Measurements from ENCODE around the gene SNRPD3. TPM values are rescaled to one million over a fixed set of nuclear protein-coding genes. Genes with fewer than 3 reads are reported as not detected.

The SNRPD3 gene
- total RNA-seq, 1 experiment from 2014 or later = 220 TPM

DNA sequence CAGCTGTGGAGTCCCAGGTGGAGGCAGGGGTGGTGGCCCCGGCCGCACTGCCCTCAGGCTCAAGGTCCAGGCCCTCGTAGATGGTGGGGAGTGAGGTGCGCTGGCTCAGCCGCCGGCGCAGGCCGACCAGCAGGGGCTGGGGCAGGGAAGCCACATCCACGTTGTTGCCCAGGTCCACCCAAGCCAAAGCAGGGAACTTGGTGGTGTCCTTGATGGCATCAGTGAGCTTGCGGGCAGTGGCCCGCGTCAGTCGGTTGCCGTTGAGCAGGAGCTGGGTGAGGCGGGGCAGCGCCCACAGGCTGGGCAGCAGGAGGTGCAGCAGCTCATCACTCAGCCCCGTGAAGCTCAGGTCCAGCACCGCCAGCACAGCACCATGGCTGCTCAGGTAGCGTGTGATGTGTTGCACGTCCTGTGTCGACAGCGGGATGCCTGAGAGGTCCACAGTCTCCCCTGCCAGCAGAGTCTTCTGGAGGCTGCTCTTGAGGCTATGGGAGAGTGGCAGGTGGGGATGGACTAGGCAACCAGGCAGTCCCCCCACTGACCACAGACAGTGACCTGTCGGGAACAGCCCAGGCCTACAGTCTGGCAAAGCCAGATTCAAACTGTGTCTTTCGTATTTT is 30.2 kb downstream of the SNRPD3 start:
- intact Hi-C loops (cut with micrococcal nuclease; ENCODE audit: unreplicated experiment) = no loop called here
- ChIA-PET CTCF (no interaction called here), POLR2A (ENCODE audit: low non-redundant PET) (no interaction called here)
- DNase-seq (ENCODE audit: low spot score) = no peak
- no TSS peak for BruUV-seq (replicated peaks)
- Histone ChIP-seq H3K4me1 (ENCODE audit: insufficient read depth, low read length, poor library complexity, severe bottlenecking) (peaks cover 16% of the 10 kb centered on the region), H3K27me3 (replicated peaks; ENCODE audit: insufficient read depth, low read depth, low read length, poor library complexity) (no peaks in the 10 kb centered on the region), H3K36me3 (ENCODE audit: insufficient read depth, low read length, poor library complexity, severe bottlenecking) (no peaks in the 10 kb centered on the region), H3K9me3 (ENCODE audit: low read depth, low read length, poor library complexity, severe bottlenecking) (no peaks in the 10 kb centered on the region), H3K27ac (ENCODE audit: low read depth, low read length, poor library complexity, severe bottlenecking) (no peak overlapping the region), H3K4me3 (ENCODE audit: low read depth, low read length, poor library complexity, severe bottlenecking) (no peak overlapping the region)
- TF ChIP-seq EZH2 (IDR thresholded peaks at IDR 0.05; ENCODE audit: borderline replicate concordance, low read depth, low read length, poor library complexity, severe bottlenecking) = no peak
- TF ChIP-seq, protein P1, sequence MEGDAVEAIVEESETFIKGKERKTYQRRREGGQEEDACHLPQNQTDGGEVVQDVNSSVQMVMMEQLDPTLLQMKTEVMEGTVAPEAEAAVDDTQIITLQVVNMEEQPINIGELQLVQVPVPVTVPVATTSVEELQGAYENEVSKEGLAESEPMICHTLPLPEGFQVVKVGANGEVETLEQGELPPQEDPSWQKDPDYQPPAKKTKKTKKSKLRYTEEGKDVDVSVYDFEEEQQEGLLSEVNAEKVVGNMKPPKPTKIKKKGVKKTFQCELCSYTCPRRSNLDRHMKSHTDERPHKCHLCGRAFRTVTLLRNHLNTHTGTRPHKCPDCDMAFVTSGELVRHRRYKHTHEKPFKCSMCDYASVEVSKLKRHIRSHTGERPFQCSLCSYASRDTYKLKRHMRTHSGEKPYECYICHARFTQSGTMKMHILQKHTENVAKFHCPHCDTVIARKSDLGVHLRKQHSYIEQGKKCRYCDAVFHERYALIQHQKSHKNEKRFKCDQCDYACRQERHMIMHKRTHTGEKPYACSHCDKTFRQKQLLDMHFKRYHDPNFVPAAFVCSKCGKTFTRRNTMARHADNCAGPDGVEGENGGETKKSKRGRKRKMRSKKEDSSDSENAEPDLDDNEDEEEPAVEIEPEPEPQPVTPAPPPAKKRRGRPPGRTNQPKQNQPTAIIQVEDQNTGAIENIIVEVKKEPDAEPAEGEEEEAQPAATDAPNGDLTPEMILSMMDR (conservative IDR thresholded peaks at IDR 0.05; ENCODE audit: low read depth, low read length) = no peak

DNA sequence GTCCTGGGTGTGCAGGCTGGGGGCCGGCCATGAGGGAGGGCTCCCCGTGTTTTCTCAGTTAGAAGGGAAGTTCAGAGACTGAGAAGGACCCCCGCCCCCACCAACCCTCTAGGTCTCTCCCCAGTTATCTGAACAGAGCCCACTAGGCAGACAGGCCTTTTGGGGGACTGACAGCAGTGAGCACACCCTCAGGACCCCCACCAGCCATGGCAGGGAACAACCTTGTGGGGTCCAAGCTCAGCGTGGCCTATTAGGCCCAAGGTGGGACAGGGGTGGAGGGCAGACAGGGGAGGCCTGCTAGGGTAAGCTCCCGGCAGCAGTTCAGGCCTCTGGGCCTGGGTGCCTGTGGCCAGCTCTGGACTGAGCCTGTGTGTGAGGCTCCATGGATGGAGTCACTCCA is 31.5 kb downstream of the SNRPD3 start:
- ChIA-PET POLR2A (ENCODE audit: low non-redundant PET) (no interaction called here), CTCF (no interaction called here)
- Histone ChIP-seq H3K9me3 (ENCODE audit: low read depth, low read length, poor library complexity, severe bottlenecking) (no peaks in the 10 kb centered on the region), H3K36me3 (ENCODE audit: insufficient read depth, low read length, poor library complexity, severe bottlenecking) (no peaks in the 10 kb centered on the region), H3K27me3 (replicated peaks; ENCODE audit: insufficient read depth, low read depth, low read length, poor library complexity) (no peaks in the 10 kb centered on the region), H3K4me3 (ENCODE audit: low read depth, low read length, poor library complexity, severe bottlenecking) (no peak overlapping the region), H3K4me1 (ENCODE audit: insufficient read depth, low read length, poor library complexity, severe bottlenecking) (peaks cover 16% of the 10 kb centered on the region), H3K27ac (ENCODE audit: low read depth, low read length, poor library complexity, severe bottlenecking) (no peak overlapping the region)
- no peak for TF ChIP-seq EZH2 (IDR thresholded peaks at IDR 0.05; ENCODE audit: borderline replicate concordance, low read depth, low read length, poor library complexity, severe bottlenecking)
- TF ChIP-seq, protein P1 (conservative IDR thresholded peaks at IDR 0.05; ENCODE audit: low read depth, low read length) = no peak
- no TSS peak for BruUV-seq (replicated peaks)
- DNase-seq (ENCODE audit: low spot score) = no peak
- intact Hi-C loops (cut with micrococcal nuclease; ENCODE audit: unreplicated experiment) = no loop called here

- no TSS peak for BruUV-seq (replicated peaks)
- no peak overlapping the region for H3K27ac ChIP-seq (ENCODE audit: low read depth, low read length, poor library complexity, severe bottlenecking)
- no peak for TF ChIP-seq EZH2 (IDR thresholded peaks at IDR 0.05; ENCODE audit: borderline replicate concordance, low read depth, low read length, poor library complexity, severe bottlenecking)
- TF ChIP-seq, protein P1 (conservative IDR thresholded peaks at IDR 0.05; ENCODE audit: low read depth, low read length) = no peak
- H3K9me3 ChIP-seq (ENCODE audit: low read depth, low read length, poor library complexity, severe bottlenecking) = no peaks in the 10 kb centered on the region
- DNase-seq (ENCODE audit: low spot score) = no peak
- H3K27me3 ChIP-seq (replicated peaks; ENCODE audit: insufficient read depth, low read depth, low read length, poor library complexity) = no peaks in the 10 kb centered on the region
- intact Hi-C loops (cut with micrococcal nuclease; ENCODE audit: unreplicated experiment) = no loop called here
- no peak overlapping the region for H3K4me3 ChIP-seq (ENCODE audit: low read depth, low read length, poor library complexity, severe bottlenecking)
- H3K36me3 ChIP-seq (ENCODE audit: insufficient read depth, low read length, poor library complexity, severe bottlenecking) = no peaks in the 10 kb centered on the region
- H3K4me1 ChIP-seq (ENCODE audit: insufficient read depth, low read length, poor library complexity, severe bottlenecking) = peaks cover 16% of the 10 kb centered on the region
- POLR2A ChIA-PET (ENCODE audit: low non-redundant PET) = no interaction called here
- CTCF ChIA-PET = no interaction called here
Observed at GRCh38 chr22:24587948-24588347, 32.1 kb downstream of the SNRPD3 start.

Data from A673 (cell line).